GM12891 (cell line): Measurements from ENCODE around the gene PAQR8.

Source experiments
- POLR2A ChIP-seq: IDR thresholded peaks from 2 replicates; pipeline ENCODE4 v1.6.1; 2011; ENCODE audit warnings: low read depth, low read length, control low read depth
- POLR2AphosphoS5 ChIP-seq: IDR thresholded peaks from 2 replicates; pipeline ENCODE4 v1.6.1; 2011; ENCODE audit warnings: low read depth, low read length, control low read depth

GRCh38 chr6:52326540-52327364 is 35.2 kb upstream of the PAQR8 start:
- TF ChIP-seq POLR2A (no peak), POLR2AphosphoS5 (no peak)
